HG03354 (cell line): ENCODE results near the gene ZNF276.
A peak's percentile ranks its signal among the peaks of the same experiment; 100 is the strongest.
"Not testable (repeated sequence)": the region's sequence is repeated elsewhere in the genome, so short reads cannot be mapped to it uniquely, and the experiment has no call there.

Source experiments
- ATAC-seq: cut with Tn5 transposase; IDR thresholded peaks from one replicate; pipeline ENCODE4 v1.9.1; 2021; ENCODE audit warnings: mild to moderate bottlenecking; ENCODE audit not compliant: unreplicated experiment, poor library complexity, severe bottlenecking

ZNF276 gene

DNA sequence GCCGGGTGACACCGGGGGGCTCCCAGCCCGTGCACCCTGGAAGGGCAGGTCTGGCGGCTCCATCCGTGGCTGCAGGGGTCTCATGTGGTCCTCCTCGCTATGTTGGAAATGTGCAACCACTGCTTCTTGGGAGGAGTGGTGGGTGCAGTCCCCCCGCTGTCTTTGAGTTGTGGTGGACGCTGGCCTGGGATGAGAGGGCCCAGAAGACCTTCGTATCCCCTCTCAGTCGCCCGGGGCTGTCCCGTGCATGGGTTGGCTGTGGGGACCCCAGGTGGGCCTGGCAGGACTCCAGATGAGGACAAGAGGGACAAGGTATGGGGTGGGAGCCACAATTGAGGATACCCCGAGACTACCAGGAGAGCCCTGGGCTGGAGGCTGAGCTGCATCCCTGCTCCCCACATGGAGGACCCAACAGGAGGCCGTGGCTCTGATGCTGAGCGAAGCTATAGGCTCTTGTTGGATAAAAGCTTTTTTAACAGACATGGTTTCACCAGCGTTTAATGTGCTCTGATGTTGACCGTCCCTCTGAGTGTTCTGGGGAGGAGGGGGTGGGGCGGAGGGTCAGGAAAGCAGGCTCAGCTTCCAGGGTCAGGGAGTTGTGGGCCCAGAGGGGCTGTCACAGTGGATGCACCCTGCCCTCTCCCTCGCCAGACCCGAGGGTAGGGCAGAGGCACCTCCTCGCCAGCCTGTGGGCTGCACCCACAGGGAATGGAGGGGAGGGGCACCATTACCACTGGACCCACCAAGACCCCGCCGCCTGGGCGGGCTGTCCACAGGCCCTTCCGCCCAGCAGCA, 25.3 kb upstream of the ZNF276 start:
- no peak for ATAC-seq

DNA sequence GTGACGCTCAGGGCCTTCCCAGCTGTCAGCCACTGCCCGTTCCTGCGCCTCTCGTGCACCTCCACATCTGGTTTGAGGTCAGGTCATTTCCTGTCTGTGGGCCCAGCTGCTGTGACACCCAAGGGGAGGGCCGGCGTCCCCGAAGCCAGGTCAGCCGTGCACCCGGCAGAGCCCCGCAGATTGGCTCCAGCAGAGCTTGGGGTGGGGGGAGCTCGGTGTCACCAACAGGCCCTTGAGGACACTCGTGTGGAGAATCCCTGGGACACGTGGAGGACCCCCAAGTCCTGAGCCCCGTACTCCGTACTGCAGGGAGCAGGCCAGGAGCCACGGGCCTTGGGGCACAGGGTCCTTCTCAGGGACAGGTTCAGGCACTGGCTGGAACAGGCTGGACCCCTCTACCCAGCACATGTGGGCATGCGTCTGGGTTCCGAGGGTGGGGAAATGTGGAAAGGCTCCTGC, 24.6 kb upstream of the ZNF276 start:
- ATAC-seq, result no peak

DNA sequence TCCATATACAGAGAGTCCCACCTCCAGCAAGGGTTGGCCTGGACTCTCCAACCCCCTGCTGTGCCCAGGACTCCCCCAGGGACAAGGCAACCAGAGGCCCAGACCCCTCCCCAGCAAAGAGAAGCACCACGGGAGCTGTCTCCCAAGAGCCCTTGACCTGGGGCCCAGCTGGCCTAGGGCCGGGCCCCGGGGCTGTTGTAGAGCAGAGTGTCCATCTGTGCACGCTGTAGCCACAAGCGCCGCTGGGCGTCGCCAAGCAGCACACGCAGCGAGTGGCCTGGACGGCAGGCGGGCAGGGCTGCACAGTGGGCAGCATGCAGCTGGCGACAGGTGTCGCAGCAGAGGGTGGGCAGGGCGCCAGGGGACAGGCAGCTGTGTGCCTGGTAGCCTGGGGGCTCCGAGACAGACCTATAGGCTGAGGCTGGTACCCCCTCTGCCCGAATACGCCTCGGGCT, 24.1 kb upstream of the ZNF276 start:
- ATAC-seq, result no peak

DNA sequence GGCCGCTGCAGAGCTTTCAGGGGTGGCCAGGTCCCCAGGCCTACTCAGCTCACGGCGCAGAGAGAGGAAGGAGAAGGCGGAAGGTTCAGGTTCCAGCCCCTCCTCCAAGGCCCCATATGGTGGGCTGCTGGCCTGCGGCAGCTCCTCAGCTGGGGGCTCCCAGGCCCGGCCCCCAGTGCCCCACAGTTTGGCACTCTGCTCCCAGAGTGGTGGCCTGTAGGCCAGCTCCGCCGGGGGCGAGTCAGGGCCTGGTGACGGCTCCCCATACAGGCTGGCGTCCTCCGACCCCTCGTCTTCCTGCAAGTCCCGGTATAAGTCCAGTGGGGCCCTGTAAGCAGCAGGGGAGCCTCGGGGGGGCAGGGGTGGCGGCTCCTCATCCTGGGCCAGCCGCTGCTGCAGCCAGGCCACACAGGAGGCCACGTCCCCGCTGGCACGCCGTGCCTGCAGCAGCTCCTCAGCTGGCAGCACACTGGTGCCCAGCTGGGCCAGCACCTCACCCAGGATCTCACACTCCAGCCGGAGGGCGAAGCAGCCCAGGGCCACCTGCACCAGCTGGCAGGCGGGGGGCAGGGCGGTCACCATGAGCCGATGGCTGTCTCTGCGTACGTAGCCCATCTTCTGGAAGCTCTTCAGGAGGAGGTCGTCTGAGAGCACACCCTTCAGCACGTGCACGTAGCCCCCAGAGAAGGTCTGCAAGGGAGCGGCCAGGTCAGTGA, 23.6 kb upstream of the ZNF276 start:
- no peak for ATAC-seq

DNA sequence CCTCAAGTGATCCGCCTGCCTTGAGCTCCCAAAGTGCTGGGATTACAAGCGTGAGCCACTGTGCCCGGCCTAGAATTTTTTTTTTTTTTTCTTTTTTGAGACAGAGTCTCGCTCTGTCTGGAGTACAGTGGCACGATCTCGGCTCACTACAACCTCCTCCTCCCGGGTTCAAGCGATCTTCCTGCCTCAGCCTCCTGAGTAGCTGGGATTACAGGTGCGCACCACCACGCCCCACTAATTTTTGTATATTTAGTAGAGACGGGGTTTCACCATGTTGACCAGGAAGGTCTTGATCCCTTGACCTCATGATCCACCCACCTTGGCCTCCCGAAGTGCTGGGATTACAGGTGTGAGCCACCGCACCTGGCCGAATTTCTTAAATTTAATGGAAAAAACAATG, 22.6 kb upstream of the ZNF276 start:
- ATAC-seq, result not testable (repeated sequence)

DNA sequence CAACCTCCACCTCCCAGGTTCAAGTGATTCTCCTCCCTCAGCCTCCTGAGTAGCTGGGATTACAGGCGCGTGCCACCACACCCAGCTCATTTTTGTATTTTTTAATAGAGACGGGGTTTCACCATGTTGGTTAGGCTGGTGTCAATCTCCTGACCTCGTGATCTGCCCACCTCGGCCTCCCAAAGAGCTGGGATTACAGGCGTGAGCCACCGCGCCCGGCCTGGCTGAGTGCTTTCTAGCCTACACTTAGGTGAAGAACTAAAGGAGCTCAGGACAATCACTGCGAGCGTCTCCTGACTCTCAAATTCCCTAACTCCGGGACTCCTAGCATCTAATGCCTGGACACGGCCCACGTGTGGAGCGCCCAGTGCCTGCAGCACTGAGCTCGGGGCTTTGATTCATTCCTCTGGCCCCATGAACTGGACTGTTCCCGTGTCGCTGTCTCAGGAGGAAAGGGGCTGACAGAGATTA, 21.7 kb upstream of the ZNF276 start:
- ATAC-seq, result not testable (repeated sequence)

DNA sequence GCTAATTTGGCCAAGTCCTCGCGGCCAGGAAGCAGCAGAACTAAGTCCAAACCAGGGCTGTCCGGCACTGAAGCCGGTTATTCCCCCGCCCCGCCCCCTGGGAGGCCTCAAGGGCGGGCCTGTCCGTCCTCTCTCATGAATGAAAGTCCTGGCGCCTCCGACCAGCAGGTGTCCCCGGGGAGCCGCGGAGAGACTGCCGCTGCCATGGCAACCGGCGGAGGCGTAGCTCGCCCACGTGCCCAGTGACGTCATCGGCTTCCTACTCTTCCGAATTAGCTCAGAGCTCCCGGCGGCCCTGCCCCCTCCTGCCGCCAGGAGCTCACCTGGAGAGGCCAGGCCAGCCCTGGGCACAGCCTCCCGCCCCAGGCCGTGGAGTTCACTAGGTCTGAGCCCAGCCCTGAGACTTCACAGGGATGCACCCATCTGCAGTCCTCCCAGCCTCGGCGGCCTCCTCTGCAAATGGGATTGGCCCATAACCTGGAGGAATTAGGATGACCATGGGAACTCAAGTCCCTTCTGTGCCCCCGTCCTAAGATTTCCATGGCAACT, 21.2 kb upstream of the ZNF276 start:
- ATAC-seq, result peak; percentile 41

DNA sequence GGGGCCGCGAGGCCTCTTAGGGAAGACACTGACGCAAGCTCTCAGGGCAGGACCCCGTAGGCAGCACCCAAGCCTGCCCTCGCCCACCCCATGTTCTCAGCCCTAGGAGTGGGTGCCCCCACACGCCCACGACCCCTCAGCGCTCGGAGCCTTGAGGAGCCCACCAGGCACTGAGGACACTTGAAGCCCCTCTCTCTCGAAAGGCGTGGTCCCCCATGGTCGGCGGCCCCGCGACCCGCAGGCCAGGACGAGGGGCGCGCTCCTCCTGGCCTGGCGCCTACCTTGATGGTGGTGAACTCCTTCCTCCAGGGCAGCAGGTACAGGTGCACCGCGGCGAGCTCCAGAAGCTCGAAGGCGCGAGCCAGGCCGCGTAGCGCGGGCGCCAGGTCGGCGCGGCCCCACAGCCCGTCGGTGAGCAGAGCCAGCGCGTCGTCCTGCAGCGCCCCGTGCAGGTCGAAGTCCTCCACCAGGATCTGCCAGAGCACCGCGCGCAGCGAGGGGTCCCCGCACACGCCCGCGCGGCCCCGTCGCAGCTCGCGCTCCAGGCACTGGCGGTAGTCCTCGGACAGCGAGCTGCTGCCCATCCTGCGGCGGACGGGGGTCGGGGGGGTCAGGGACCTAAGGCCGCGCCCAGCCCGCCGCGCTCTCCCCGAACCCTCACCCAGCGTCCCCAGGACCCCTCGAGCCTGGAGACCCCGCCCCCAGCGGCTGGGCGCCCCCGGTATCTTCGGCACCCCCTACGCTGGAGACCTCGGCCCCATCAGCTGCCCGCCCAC, 20.5 kb upstream of the ZNF276 start:
- ATAC-seq, result peak; percentile 18

DNA sequence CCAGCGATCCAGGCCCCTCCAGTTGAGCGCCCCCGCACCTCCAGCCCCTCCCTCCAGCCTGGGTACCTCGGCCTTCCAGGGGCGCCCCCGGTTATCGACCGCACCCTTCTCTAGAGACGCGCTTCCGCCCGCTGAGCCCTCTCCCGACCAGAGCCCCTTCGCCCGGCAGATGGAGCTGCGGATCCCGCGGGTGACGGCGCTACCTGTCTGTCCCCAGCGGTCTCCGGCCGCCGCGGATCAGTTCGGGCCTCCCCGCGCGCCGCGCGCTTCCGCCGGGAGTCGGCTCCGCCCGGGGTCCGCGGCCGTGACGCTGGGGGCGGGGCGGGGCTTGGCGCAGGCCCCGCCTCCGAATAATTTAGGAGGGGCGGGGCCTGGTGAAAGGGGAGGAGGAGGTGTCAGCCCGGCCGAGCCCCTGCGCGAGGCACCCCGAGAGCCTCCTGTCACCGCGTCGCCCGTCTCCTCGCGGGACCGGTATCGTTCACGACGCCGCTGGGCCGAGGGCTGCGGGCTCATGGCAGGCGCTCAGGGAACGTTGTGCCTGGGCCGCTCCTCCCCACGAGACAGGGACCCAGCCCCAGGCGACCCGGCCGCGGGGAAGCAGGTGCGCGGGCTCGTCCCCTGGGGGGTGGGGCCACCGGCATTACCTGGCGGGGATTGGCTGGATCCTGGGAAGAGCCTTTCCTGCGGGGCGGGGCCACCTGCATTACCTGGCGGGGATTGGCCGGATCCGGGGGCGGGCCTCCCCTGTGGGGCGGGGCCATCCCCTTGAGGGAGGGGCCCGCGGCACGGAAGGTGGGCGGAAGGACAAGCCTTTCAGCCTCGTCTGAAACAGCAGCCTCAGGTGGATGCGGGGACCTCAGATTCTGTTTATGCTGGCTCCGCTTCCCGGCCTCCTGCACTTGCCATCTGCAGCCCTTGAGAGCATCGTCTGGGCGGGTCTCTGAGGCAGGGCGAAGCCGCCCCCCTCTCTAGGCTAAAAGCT, 19.6 kb upstream of the ZNF276 start, which contains the start of gene SPATA2L:
SPATA2L (minus strand) TSS at position 281 of the 982 bp plus-strand sequence. CDS start 473 bp downstream, outside the sequence.
- peak; percentile 70 for ATAC-seq

DNA sequence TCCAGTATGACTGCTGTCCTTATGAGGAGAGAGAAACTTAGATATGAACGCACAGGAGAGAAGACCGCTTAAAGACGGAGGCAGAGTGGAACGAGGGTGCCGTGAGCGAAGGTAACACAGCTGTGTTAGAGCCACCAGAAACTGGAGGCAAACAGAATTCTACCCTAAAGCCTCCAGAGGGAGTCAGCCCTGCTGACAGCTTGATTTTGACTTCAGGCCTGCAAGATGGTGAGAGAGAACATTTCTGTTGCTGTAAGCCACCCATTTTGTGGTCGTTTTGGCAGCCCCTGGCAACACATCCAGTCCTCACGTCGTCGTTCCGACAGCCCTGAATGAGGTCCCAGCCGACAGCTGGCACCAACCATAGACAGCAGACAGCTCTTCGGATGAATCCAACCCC, 17.1 kb upstream of the ZNF276 start:
- ATAC-seq, result no peak

DNA sequence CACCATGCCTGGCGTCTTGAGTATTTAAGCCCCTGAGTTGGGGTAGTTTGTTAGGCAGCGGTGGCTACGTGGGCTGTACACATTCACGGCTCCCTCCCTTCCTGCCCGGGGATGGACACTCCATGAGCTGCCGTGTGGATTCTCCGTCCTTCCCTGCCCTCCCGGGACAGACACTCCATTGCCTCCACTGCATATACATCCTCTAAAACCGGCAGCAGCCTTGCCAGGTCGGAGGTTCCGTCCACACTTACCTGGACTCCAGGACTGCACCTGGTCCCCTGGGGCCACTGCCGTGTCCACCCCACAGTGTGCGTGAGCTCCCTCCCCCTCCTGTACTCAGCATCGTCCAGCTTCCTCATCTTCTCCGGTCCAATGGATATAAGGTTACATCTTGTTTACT, 16.3 kb upstream of the ZNF276 start:
- ATAC-seq, result no peak

DNA sequence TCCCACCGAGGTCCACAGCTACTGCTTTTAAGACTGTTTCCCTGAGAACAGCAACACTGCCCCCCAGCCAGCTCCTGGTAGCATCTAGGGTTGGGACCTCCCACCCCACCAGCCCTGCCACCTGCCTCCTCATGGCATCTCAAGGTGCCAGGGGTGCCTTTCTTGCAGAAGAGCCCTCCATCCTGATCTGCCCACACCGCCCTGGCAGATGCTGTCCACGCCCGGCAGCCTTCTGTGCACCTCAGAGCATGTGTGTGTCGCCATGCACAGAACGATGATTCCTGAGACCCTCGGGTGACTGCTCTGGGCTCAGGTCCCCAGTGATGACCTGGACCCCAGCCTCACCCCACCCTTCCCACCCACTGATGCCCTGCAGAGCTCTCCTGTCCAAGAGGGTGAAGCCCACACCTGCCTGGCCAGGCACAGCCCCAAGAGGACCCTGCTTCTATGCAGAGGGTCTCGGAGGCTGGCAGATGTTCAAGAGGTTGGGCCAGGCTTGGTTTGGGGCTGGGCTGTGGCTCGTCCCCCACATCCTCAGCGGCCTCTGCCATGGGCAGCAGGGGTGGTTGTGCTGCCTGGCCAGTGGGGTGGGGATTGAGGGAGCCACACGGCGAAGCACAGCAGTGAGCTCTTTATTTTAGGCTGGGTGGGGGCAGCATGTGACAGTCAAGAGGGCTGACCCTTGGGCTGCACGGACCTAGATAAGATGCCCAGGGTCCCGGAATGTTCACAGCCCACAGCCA, 14.6 kb upstream of the ZNF276 start:
- no peak for ATAC-seq

DNA sequence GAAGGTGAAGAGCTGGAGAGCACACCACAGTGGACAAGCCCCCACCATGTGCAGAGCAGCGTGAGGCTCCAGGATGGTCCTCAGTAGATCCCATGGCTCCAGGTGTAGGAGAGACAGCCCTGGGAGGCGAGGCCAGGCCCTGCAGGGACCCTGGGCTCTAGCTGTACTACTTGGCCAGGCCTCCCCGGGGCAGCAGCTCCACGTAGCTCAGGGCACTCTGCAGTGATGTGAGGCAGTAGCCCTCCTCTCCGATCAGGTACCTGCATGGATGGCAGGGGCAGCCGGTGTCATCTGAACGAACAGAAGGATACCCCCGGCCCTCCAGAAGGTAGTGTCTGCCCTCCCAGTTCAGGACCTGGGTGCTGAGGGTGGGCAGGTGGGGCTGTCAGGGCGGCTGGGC, 13.6 kb upstream of the ZNF276 start:
- no peak for ATAC-seq

DNA sequence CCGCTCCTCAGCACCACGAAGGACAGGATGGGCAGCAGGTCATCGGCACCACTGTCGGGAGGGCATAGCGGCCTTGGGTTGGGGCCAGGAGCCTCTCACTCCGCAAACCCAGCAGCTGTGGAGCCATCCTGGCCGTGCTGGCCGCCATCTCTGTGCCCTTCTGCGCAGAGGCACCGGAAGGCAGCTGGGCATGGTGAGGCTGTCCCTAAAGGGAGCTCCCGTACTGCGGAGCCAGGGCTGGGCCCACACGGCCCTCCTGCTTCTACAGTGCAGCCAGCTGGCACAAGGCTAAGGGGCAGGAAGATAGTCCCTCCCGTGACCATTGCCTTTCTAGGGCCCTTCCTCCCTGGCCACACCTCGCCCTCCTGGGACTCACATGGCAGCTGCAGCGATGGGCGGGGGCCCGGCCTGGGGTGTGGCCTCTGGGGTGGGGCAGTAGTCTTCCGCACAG, 12.8 kb upstream of the ZNF276 start:
- ATAC-seq, result no peak

DNA sequence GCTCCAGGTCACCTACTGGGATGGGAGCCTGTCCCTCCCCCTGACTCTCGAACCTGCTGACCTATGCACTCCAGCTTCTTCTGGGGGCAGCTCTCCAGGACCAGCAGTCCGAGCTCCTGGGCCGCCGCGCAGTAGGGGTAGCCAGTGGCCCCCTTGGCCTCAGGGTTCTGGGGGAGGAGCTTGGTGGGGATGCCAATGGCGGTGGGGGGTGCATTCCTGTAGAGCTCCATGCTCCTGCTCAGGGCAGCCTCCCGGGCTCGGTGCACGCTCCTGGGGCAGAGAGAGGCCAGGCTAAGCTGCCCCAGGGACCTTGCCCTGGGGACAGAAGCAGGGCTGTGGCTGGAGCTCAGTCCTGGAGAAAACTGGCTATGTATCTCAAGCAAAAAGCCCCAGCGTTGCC, 12.2 kb upstream of the ZNF276 start:
- no peak for ATAC-seq

DNA sequence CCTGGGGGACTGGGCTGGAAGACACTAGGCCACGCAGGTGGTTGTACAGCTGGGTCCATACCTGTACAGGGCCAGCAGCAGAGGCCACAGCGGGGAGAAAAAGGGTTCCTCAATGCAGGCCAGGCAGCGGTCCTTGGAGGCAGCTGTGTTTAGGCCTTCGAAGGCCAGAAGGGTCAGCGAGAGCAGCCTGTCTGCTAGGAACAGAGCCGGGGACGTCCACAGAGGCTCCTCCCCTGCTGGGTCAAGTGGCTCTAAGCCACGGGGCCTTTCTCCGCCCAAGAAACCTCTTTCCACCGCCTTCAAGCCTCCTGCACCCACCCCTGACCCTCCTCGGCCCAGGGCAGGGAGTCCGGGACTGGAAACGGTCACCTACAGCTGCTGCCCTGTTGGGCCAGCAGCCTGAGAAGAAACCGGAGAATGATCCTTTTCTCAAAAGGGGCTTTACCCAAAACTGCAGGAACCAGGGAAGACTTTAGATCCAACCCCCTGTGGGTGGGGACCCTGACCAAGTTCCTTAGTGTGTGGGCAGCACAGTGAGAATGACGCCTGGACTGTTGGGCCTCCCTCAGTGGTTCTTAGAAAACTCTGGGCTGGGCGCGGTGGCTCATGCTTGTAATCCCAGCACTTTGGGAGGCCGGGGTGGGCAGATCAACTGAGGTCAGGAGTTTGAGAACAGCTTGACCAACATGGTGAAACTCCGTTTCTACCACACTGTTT, 11.5 kb upstream of the ZNF276 start:
- ATAC-seq, result no peak
